ENCODE data around the gene GDPGP1.
A peak's percentile ranks its signal among the peaks of the same experiment; 100 is the strongest.
"Not testable (repeated sequence)": the region's sequence is repeated elsewhere in the genome, so short reads cannot be mapped to it uniquely, and the experiment has no call there.

Gene GDPGP1

GRCh38 chr15:90241343-90242192 is 7.6 kb downstream of the GDPGP1 start:
- H3K4me3 ChIP-seq (ENCODE audit: low read length) = no peak overlapping the region
- no peak for DNase-seq (ENCODE audit: low read depth, low spot score)

DNA sequence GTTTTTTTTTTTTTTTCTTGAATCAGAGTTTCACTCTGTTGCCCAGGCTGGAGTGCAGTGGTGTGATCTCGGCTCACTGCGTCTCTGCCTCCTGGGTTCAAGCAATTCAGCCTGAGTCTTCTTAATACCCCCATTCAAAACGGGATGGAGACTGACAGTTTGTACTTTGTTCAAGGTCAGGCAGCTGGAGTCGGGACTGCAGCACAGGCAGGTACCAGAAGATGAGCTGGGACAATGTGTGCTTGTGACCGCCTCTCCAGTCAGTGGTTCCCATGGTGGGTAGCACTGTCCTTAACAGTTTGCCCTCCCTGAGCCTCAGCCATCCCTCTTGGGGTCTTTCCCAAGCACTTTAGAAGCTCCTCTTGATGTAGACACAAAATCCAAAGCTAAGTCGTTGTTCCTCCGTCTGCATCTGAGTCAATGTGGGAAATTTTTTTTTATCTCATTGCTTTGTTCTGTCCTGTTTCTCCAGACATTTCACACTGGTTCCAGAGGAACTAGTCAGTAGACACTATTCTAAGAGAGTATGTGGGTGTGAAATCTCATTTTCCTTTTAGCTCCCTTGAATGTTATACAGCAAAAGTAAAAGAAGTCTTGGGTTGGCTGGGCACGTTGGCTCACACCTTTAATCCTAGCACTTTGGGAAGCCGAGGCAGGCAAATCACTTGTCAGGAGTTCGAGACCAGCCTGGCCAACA is 10.1 kb downstream of the GDPGP1 start:
- no peak for DNase-seq (ENCODE audit: low read depth, low spot score)
- no peak overlapping the region for H3K4me3 ChIP-seq (ENCODE audit: low read length)

- H3K4me3 ChIP-seq (ENCODE audit: low read length) = no peak overlapping the region
- DNase-seq (ENCODE audit: low read depth, low spot score) = no peak
These were observed 14.8 kb downstream of the GDPGP1 start for GRCh38 chr15:90248789-90249202.

- DNase-seq (ENCODE audit: low read depth, low spot score) = no peak
These were observed 15.3 kb downstream of the GDPGP1 start, which contains the start of gene TTLL13 for GRCh38 chr15:90249203-90249863. TTLL13 (plus strand) TSS chr15:90249556; CDS start chr15:90250631, 1,075 bp downstream.

DNA sequence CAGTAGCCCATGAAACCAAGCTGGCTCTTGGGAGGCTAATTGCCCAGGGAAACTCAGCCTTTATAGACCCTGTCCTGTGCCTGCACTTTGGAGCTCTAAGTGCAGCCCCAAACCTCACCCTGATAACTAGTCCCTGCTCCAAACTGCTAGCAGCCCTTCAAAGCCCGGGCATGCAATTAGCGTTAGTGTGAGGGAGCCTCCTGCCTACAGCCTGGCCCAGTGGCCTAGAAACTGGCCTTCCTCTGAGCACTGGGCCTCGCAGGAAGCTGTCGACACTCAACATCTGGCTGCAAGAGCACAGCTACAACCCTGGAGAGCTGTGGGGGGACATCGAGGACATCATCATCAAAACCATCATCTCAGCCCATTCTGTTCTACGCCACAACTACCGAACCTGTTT is 23.8 kb downstream of the GDPGP1 start:
- H3K4me3 ChIP-seq (ENCODE audit: low read length) = no peak overlapping the region
- no peak for DNase-seq (ENCODE audit: low read depth, low spot score)

More at GRCh38 chr15:90249203-90249863, 15.3 kb downstream of the GDPGP1 start, which contains the start of gene TTLL13:
- peak within 1 kb of the TSS; percentile 27 for H3K4me3 ChIP-seq (ENCODE audit: low read length)

DNA sequence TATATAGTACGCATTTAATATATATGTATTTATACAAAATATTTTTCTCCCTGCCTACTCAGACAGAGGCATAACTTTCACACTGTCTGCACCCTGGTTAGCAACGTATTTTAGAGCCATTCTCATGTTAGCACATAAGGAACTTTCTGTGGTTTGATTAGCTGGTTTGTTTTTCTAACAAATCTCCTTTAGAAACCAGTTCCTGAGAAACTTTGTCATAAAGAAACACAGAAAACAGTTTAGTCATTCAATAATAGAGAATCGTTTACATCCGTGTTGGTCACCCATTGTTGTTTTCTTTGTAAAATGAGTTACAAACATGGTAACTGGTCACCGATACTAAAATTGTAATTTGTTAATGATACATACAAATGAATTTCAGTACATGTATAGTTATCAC is 25.5 kb downstream of the GDPGP1 start:
- DNase-seq (ENCODE audit: low read depth, low spot score) = no peak

GRCh38 chr15:90260731-90261130 is 26.7 kb downstream of the GDPGP1 start:
- not testable (repeated sequence) for DNase-seq (ENCODE audit: low read depth, low spot score); H3K4me3 ChIP-seq (ENCODE audit: low read length)

More for the DNA sequence above, 25.5 kb downstream of the GDPGP1 start:
- no peak overlapping the region for H3K4me3 ChIP-seq (ENCODE audit: low read length)

DNA sequence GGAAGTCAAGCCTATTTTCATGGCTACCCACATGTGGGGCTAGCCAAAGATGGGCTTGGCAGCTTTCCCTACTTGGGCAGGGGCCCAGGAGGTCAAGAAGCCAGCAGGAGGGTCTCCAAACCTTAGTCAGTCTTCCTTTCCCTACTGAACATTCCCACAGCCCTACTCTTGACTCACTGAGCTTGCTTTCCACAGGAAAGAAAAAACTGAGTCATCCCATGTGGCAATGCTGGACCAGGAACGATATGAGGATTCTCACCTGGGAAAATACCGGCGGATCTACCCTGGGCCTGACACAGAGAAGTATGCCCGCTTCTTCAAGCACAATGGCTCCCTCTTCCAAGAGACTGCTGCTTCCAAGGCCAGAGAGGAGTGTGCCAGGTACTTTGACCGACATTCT is 27.8 kb downstream of the GDPGP1 start:
- DNase-seq (ENCODE audit: low read depth, low spot score) = no peak

DNA sequence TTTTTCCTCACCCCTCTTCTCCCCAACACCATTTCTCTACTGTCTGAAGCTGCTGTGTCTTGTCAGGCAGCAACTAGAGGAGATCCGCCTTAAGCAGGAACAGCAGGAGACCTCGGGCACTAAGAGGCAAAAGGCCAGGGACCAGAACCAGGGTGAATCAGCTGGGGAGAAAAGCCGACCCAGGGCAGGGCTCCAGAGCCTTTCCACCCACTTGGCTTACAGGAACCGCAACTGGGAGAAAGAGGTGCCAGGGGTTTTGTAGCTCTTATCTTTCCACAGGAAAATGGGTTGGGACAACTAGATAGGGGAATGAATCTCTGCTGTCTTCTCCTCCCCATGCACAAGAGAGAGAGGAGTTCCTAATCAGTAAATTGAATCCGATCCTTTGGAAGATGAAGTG is 28.4 kb downstream of the GDPGP1 start:
- DNase-seq (ENCODE audit: low read depth, low spot score) = no peak
- H3K4me3 ChIP-seq (ENCODE audit: low read length) = no peak overlapping the region

More for the DNA sequence above, 27.8 kb downstream of the GDPGP1 start:
- H3K4me3 ChIP-seq (ENCODE audit: low read length) = no peak overlapping the region

- peak overlapping the region; percentile 94 for H3K4me3 ChIP-seq (ENCODE audit: low read length)
- DNase-seq (ENCODE audit: low read depth, low spot score) = no peak
These were observed 30.7 kb downstream of the GDPGP1 start for GRCh38 chr15:90264671-90265070.

GRCh38 chr15:90265271-90266060 is 31.5 kb downstream of the GDPGP1 start, which contains the start of gene NGRN:
NGRN (plus strand) TSS chr15:90265672; CDS start chr15:90265713, 41 bp downstream.
- H3K4me3 ChIP-seq (ENCODE audit: low read length) = peak within 1 kb of the TSS; percentile 94

GRCh38 chr15:90266061-90266431 is 32.0 kb downstream of the GDPGP1 start:
- H3K4me3 ChIP-seq (ENCODE audit: low read length) = peak overlapping the region; percentile 94
- DNase-seq (ENCODE audit: low read depth, low spot score) = no peak

More at GRCh38 chr15:90265271-90266060, 31.5 kb downstream of the GDPGP1 start, which contains the start of gene NGRN:
- DNase-seq (ENCODE audit: low read depth, low spot score) = peak; percentile 92

GRCh38 chr15:90266485-90266884 is 32.5 kb downstream of the GDPGP1 start:
- H3K4me3 ChIP-seq (ENCODE audit: low read length) = peak overlapping the region; percentile 94

GRCh38 chr15:90268415-90268814 is 34.4 kb downstream of the GDPGP1 start:
- no peak for DNase-seq (ENCODE audit: low read depth, low spot score)
- H3K4me3 ChIP-seq (ENCODE audit: low read length) = no peak overlapping the region

More at GRCh38 chr15:90266485-90266884, 32.5 kb downstream of the GDPGP1 start:
- no peak for DNase-seq (ENCODE audit: low read depth, low spot score)

- no peak for DNase-seq (ENCODE audit: low read depth, low spot score)
- no peak overlapping the region for H3K4me3 ChIP-seq (ENCODE audit: low read length)
These were observed 36.6 kb downstream of the GDPGP1 start for GRCh38 chr15:90270502-90271150.

- no peak overlapping the region for H3K4me3 ChIP-seq (ENCODE audit: low read length)
- DNase-seq (ENCODE audit: low read depth, low spot score) = no peak
These were observed 37.6 kb downstream of the GDPGP1 start for GRCh38 chr15:90271459-90272166.

GRCh38 chr15:90278467-90278866 is 44.5 kb downstream of the GDPGP1 start:
- not testable (repeated sequence) for DNase-seq (ENCODE audit: low read depth, low spot score); H3K4me3 ChIP-seq (ENCODE audit: low read length)

DNA sequence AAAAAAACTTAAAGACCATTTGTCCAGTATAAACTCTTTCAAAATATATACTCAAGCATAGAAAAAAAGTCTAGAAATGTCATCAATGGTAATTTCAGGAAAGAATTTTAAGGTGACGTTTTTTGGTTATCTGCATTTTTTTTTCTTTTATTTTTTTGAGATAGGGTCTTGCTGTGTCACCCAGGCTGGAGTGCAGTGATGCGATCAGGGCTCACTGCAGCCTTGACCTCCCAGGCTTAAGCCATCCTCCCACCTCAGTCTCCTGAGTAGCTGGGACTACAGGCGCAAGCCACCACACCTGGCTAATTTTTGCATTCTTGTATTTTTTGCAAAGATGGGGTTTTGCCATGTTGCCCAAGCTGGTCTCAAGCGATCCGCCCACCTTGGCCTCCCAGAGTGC is 46.7 kb downstream of the GDPGP1 start:
- H3K4me3 ChIP-seq (ENCODE audit: low read length); DNase-seq (ENCODE audit: low read depth, low spot score): not testable (repeated sequence)

All from Jurkat, Clone E6-1 (cell line).